GM23338 (cell line): ENCODE measurements around the gene DPH1. TPM values are rescaled to one million over a fixed set of nuclear protein-coding genes. Genes with fewer than 3 reads are reported as not detected.

Experiments
- ATAC-seq: fragments of 200-7000 bp; cut with Tn5 transposase; 3 replicates; pipeline ENCODE4 v1.9.1; 2020
- DNase-seq: peaks from one replicate; pipeline ENCODE4 v3.0.0-alpha.2; 2015; ENCODE audit warnings: low spot score
- H2AFZ ChIP-seq: fragments of 200-600 bp; sonication (generic); 2 replicates; pipeline ENCODE4 v1.8.0; 2016; ENCODE audit warnings: antibody characterized with exemption, mild to moderate bottlenecking, moderate library complexity
- H3F3A ChIP-seq: fragments of 200-600 bp; sonication (generic); replicated peaks from 2 replicates; pipeline ENCODE4 v1.8.0; 2017; ENCODE audit warnings: antibody characterized with exemption, mixed run types, low read depth
- H3K27ac ChIP-seq: fragments of 200-600 bp; sonication (generic); 2 replicates; pipeline ENCODE4 v1.6.1; 2016; ENCODE audit warnings: low read depth
- H3K27me3 ChIP-seq: fragments of 200-600 bp; sonication (generic); 2 replicates; pipeline ENCODE4 v1.8.0; 2016; ENCODE audit warnings: mild to moderate bottlenecking, mixed run types, moderate library complexity; ENCODE audit not compliant: insufficient read depth
- H3K36me3 ChIP-seq: fragments of 200-600 bp; sonication (generic); 2 replicates; pipeline ENCODE4 v1.8.0; 2016; ENCODE audit warnings: mild to moderate bottlenecking; ENCODE audit not compliant: insufficient read depth
- H3K4me1 ChIP-seq: fragments of 200-600 bp; sonication (generic); 2 replicates; pipeline ENCODE4 v1.8.0; 2016; ENCODE audit warnings: mild to moderate bottlenecking, moderate library complexity; ENCODE audit not compliant: insufficient read depth
- H3K4me2 ChIP-seq: fragments of 200-600 bp; sonication (generic); 2 replicates; pipeline ENCODE4 v1.7.1; 2017; ENCODE audit warnings: mixed run types
- H3K4me3 ChIP-seq: fragments of 200-600 bp; sonication (generic); 2 replicates; pipeline ENCODE4 v1.6.1; 2016; ENCODE audit warnings: mixed run types
- H3K79me2 ChIP-seq: fragments of 200-600 bp; sonication (generic); replicated peaks from 2 replicates; pipeline ENCODE4 v1.8.0; 2017; ENCODE audit warnings: mild to moderate bottlenecking; ENCODE audit not compliant: insufficient read depth
- H3K9me2 ChIP-seq: fragments of 200-600 bp; sonication (generic); 2 replicates; pipeline ENCODE4 v1.8.0; 2017; ENCODE audit not compliant: insufficient read depth
- H4K20me1 ChIP-seq: fragments of 200-600 bp; sonication (generic); replicated peaks from 2 replicates; pipeline ENCODE4 v1.8.0; 2017; ENCODE audit warnings: mild to moderate bottlenecking; ENCODE audit not compliant: insufficient read depth
- H3K27ac Mint-ChIP-seq: 2 replicates; pipeline ENCODE4 v1.8.0; 2020; ENCODE audit warnings: inconsistent platforms, mild to moderate bottlenecking, moderate library complexity, mixed read lengths
- H3K27me3 Mint-ChIP-seq: 3 replicates; pipeline ENCODE4 v1.8.0; 2022; ENCODE audit warnings: low read depth, mild to moderate bottlenecking, moderate library complexity, mixed read lengths, inconsistent platforms; ENCODE audit not compliant: insufficient read depth, poor library complexity
- H3K36me3 Mint-ChIP-seq: 3 replicates; pipeline ENCODE4 v1.8.0; 2021; ENCODE audit warnings: low read depth, mild to moderate bottlenecking, inconsistent platforms, moderate library complexity, mixed read lengths
- H3K4me1 Mint-ChIP-seq: 3 replicates; pipeline ENCODE4 v1.8.0; 2020; ENCODE audit warnings: mild to moderate bottlenecking, inconsistent platforms, mixed read lengths
- H3K4me3 Mint-ChIP-seq: 3 replicates; pipeline ENCODE4 v1.8.0; 2021; ENCODE audit warnings: moderate library complexity, mild to moderate bottlenecking, inconsistent platforms, mixed read lengths
- H3K9me3 Mint-ChIP-seq: 3 replicates; pipeline ENCODE4 v1.8.0; 2020; ENCODE audit warnings: moderate library complexity, mild to moderate bottlenecking, inconsistent platforms, mixed read lengths
- CREB1 ChIP-seq: fragments of 250-450 bp; sonication (Bioruptor Pico); IDR thresholded peaks from 2 replicates; pipeline ENCODE4 v1.5.0; 2020; ENCODE audit warnings: low read depth, mild to moderate bottlenecking, moderate library complexity
- EZH2 ChIP-seq: fragments of 200-600 bp; sonication (generic); IDR thresholded peaks from one replicate; pipeline ENCODE4 v1.8.0; 2017; ENCODE audit warnings: antibody characterized with exemption, mild to moderate bottlenecking, low read depth; ENCODE audit not compliant: unreplicated experiment
- EZH2phosphoT487 ChIP-seq: fragments of 200-600 bp; sonication (generic); IDR thresholded peaks from one replicate; pipeline ENCODE4 v1.8.1; 2018; ENCODE audit warnings: antibody characterized with exemption; ENCODE audit not compliant: unreplicated experiment
- JUNB ChIP-seq: IDR thresholded peaks from one replicate; pipeline ENCODE4 v1.6.1; 2016; ENCODE audit warnings: antibody characterized with exemption; ENCODE audit not compliant: unreplicated experiment
- NANOG ChIP-seq: IDR thresholded peaks from 2 replicates; pipeline ENCODE4 v1.6.1; 2016; ENCODE audit warnings: antibody characterized with exemption, borderline replicate concordance
- POLR2AphosphoS5 ChIP-seq: IDR thresholded peaks from 2 replicates; pipeline ENCODE4 v1.6.1; 2016; ENCODE audit warnings: antibody characterized with exemption, low read depth
- STAT1 ChIP-seq: IDR thresholded peaks from one replicate; pipeline ENCODE4 v1.6.1; 2016; ENCODE audit warnings: antibody characterized with exemption; ENCODE audit not compliant: unreplicated experiment
- polyA plus RNA-seq: library from polyadenylated mRNA; unstranded; fragments of >200 nt; fragmentation: Nextera tagmentation; extraction: Ambion mirVana; gene quantifications from 2 replicates; pipeline ENCODE4 v1.2.1, GENCODE V29; 2016
- total RNA-seq: library from RNA; depleted of rRNA; stranded (reverse); fragments of >200 nt; shearing (Covaris generic); gene quantifications from 2 replicates; pipeline ENCODE4 v1.2.3, GENCODE V29; 2014
- TF ChIP-seq, protein P1 (sequence below): IDR thresholded peaks from one replicate; pipeline ENCODE4 v1.6.1; 2018; ENCODE audit warnings: antibody characterized with exemption; ENCODE audit not compliant: unreplicated experiment
- TF ChIP-seq, protein P2 (sequence below), 2 experiments: fragments of 200-600 bp in 1 of 2; sonication (generic) in 1 of 2; conservative IDR thresholded peaks; 2 replicates each; pipeline versions ENCODE4 v1.5.1 to v1.6.1; 2016 to 2017; ENCODE audit warnings: antibody characterized with exemption in 2 of 2, low read depth in 2 of 2, mild to moderate bottlenecking in 2 of 2, moderate library complexity in 1 of 2

The DPH1 gene
- total and polyA plus RNA-seq, 2 experiments from 2014 or later: 11.8 to 28.2 TPM

- no peak overlapping the region for H3K27ac ChIP-seq
- H4K20me1 ChIP-seq: no peaks in the 10 kb centered on the region; the same call in 1 of the 2 replicates
- peak overlapping the region; percentile 78; the same call in 1 of the 2 replicates for H3K4me2 ChIP-seq
- H3K9me3 Mint-ChIP-seq: no peaks in the 10 kb centered on the region
- ATAC-seq: no peak
- no peaks in the 10 kb centered on the region for H3K36me3 ChIP-seq
- peaks cover 80% of the 10 kb centered on the region for H3K27me3 ChIP-seq
- no peak overlapping the region for H2AFZ ChIP-seq
- H3K9me2 ChIP-seq: no peaks in the 10 kb centered on the region
- H3K27me3 Mint-ChIP-seq: peaks cover 73% of the 10 kb centered on the region
- no peak overlapping the region for H3K4me3 Mint-ChIP-seq
- peaks cover 5% of the 10 kb centered on the region for H3K36me3 Mint-ChIP-seq
- peaks cover 22% of the 10 kb centered on the region for H3K4me1 Mint-ChIP-seq
- peak; percentile 51 for DNase-seq
- H3K4me3 ChIP-seq: peak overlapping the region; percentile 44; the same call in 1 of the 2 replicates
- H3F3A ChIP-seq: 0 out of 2 replicates have a peak, but pooled peaks cover 14% of the 10 kb centered on the region
- no peak for TF ChIP-seq EZH2phosphoT487
- TF ChIP-seq EZH2: peak; percentile 50
- H3K4me1 ChIP-seq: peaks cover 24% of the 10 kb centered on the region
- H3K27ac Mint-ChIP-seq: no peak overlapping the region
- no peaks in the 10 kb centered on the region for H3K79me2 ChIP-seq
Measured at GRCh38 chr17:2057760-2058585, 28.0 kb downstream of the DPH1 start.

DNA sequence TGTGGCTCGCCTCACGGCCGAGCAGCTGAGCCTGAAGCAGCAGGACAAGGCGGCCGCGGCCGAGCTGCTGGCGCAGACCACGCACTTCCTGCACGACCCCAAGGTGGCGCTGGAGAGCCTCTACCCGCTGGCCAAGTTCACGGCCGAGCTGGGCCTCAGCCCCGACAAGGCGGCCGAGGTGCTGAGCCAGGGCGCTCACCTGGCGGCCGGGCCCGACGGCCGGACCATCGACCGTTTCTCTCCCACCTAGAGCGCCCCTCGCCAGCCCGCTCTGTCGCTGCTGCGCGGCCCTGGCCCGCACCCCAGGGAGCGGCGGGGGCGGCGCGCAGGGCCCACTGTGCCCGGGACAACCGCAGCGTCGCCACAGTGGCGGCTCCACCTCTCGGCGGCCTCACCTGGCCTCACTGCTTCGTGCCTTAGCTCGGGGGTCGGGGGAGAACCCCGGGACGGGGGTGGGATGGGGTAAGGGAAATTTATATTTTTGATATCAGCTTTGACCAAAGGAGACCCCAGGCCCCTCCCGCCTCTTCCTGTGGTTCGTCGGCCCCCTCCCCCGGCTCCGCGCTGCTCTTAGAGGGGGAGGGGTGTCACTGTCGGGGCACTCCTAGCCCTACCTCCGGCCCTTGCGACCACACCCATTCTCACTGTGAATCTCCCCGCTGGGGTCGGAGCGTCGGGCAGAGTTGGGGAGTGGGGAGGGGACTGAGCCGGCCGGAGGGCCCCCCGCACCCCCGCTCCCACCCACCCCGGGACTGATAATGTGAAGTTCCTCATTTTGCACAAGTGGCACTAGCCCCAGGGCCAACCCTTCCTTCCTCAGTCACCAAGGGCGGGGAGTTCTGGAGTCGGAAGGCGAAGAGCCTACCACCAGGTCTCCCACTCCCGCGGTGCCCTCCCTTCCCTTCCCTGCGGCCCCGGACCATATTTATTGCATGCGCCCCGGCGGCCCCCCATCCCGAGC lies 28.9 kb downstream of the DPH1 start:
- Mint-ChIP-seq H3K36me3 (peaks cover 7% of the 10 kb centered on the region), H3K4me3 (peak overlapping the region; percentile 54), H3K9me3 (no peaks in the 10 kb centered on the region), H3K27me3 (peaks cover 69% of the 10 kb centered on the region), H3K27ac (no peak overlapping the region), H3K4me1 (peaks cover 31% of the 10 kb centered on the region)
- peak; percentile 28 for ATAC-seq
- DNase-seq: peak; percentile 82
- H3K4me1 ChIP-seq: peaks cover 31% of the 10 kb centered on the region
- H3F3A ChIP-seq: 0 out of 2 replicates have a peak, but pooled peaks cover 10% of the 10 kb centered on the region
- H3K79me2 ChIP-seq: no peaks in the 10 kb centered on the region
- peak overlapping the region; percentile 49 for H3K4me3 ChIP-seq
- peaks cover 71% of the 10 kb centered on the region for H3K27me3 ChIP-seq
- no peaks in the 10 kb centered on the region for H3K36me3 ChIP-seq
- H3K9me2 ChIP-seq: no peaks in the 10 kb centered on the region
- no peak overlapping the region for H2AFZ ChIP-seq
- H3K4me2 ChIP-seq: peak overlapping the region; percentile 73
- H4K20me1 ChIP-seq: no peaks in the 10 kb centered on the region; the same call in 1 of the 2 replicates
- no peak overlapping the region for H3K27ac ChIP-seq
- TF ChIP-seq NANOG: no peak
- TF ChIP-seq, protein P1, sequence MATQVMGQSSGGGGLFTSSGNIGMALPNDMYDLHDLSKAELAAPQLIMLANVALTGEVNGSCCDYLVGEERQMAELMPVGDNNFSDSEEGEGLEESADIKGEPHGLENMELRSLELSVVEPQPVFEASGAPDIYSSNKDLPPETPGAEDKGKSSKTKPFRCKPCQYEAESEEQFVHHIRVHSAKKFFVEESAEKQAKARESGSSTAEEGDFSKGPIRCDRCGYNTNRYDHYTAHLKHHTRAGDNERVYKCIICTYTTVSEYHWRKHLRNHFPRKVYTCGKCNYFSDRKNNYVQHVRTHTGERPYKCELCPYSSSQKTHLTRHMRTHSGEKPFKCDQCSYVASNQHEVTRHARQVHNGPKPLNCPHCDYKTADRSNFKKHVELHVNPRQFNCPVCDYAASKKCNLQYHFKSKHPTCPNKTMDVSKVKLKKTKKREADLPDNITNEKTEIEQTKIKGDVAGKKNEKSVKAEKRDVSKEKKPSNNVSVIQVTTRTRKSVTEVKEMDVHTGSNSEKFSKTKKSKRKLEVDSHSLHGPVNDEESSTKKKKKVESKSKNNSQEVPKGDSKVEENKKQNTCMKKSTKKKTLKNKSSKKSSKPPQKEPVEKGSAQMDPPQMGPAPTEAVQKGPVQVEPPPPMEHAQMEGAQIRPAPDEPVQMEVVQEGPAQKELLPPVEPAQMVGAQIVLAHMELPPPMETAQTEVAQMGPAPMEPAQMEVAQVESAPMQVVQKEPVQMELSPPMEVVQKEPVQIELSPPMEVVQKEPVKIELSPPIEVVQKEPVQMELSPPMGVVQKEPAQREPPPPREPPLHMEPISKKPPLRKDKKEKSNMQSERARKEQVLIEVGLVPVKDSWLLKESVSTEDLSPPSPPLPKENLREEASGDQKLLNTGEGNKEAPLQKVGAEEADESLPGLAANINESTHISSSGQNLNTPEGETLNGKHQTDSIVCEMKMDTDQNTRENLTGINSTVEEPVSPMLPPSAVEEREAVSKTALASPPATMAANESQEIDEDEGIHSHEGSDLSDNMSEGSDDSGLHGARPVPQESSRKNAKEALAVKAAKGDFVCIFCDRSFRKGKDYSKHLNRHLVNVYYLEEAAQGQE: no peak
- TF ChIP-seq POLR2AphosphoS5: 0 out of 2 replicates have a peak, but pooled peaks have one; percentile 27
- TF ChIP-seq JUNB: no peak
- TF ChIP-seq STAT1: no peak
- peak; percentile 45; the same call in 1 of the 2 replicates for TF ChIP-seq CREB1
- TF ChIP-seq, protein P2, sequence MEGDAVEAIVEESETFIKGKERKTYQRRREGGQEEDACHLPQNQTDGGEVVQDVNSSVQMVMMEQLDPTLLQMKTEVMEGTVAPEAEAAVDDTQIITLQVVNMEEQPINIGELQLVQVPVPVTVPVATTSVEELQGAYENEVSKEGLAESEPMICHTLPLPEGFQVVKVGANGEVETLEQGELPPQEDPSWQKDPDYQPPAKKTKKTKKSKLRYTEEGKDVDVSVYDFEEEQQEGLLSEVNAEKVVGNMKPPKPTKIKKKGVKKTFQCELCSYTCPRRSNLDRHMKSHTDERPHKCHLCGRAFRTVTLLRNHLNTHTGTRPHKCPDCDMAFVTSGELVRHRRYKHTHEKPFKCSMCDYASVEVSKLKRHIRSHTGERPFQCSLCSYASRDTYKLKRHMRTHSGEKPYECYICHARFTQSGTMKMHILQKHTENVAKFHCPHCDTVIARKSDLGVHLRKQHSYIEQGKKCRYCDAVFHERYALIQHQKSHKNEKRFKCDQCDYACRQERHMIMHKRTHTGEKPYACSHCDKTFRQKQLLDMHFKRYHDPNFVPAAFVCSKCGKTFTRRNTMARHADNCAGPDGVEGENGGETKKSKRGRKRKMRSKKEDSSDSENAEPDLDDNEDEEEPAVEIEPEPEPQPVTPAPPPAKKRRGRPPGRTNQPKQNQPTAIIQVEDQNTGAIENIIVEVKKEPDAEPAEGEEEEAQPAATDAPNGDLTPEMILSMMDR (conservative IDR thresholded peaks at IDR 0.05; ENCODE audit: low read depth in 2 of 2): peak; percentile 64 to 83
